ENCODE data around the gene PPP1R11. TPM values are rescaled to one million over a fixed set of nuclear protein-coding genes. Genes with fewer than 3 reads are reported as not detected.

Gene PPP1R11
- total RNA-seq, 4 donors from 2014 or later = 7.9 to 47.9 (median 23.3) TPM

- Histone ChIP-seq H3K27me3 (no peaks in the 10 kb centered on the region), H3K4me1 (peaks cover 2 to 8% of the 10 kb centered on the region in 2 donors), H3K27ac (peak overlapping the region; percentile 81 to 87), H3K4me3 (peak overlapping the region; percentile 41 to 79), H3K36me3 (no peaks in the 10 kb centered on the region), H3K9me3 (no peaks in the 10 kb centered on the region)
- intact Hi-C loops (cut with DNase I; ENCODE audit: low total_unique reads) = no loop called here
- no peak for DNase-seq
- TF ChIP-seq POLR2A (IDR thresholded peaks at IDR 0.05) (no peak), CTCF (IDR thresholded peaks at IDR 0.05) (no peak)
These were observed 916 bp upstream of the PPP1R11 start for GRCh38 chr6:30066082-30066481.

- Histone ChIP-seq H3K27me3 (peaks cover under 1 to 3% of the 10 kb centered on the region in 2 donors), H3K4me3 (peak overlapping the region; percentile 63 to 79), H3K9me3 (no peaks in the 10 kb centered on the region), H3K4me1 (peaks cover 7 to 8% of the 10 kb centered on the region in 2 donors), H3K36me3 (no peaks in the 10 kb centered on the region), H3K27ac (peak overlapping the region; percentile 87 to 89)
- intact Hi-C loops (cut with DNase I; ENCODE audit: low total_unique reads) = no loop called here
- no peak for DNase-seq
- no peak for TF ChIP-seq CTCF (IDR thresholded peaks at IDR 0.05)
- TF ChIP-seq POLR2A (IDR thresholded peaks at IDR 0.05) = no peak
These were observed 602 bp downstream of the PPP1R11 start for GRCh38 chr6:30067460-30068139.

- intact Hi-C loops (cut with DNase I; ENCODE audit: low total_unique reads) = no loop called here
- DNase-seq = no peak
- no peak overlapping the region for H3K4me3 ChIP-seq
- no peak for TF ChIP-seq POLR2A (IDR thresholded peaks at IDR 0.05)
- no peak for TF ChIP-seq CTCF (IDR thresholded peaks at IDR 0.05)
- H3K27me3 ChIP-seq = peaks cover 12 to 20% of the 10 kb centered on the region in 2 donors
- no peaks in the 10 kb centered on the region for H3K9me3 ChIP-seq
- peaks cover 8 to 20% of the 10 kb centered on the region in 2 donors for H3K4me1 ChIP-seq
- H3K36me3 ChIP-seq = no peaks in the 10 kb centered on the region
- no peak overlapping the region for H3K27ac ChIP-seq
These were observed 4.3 kb downstream of the PPP1R11 start for GRCh38 chr6:30071081-30071818.

GRCh38 chr6:30071858-30072257 lies 4.9 kb downstream of the PPP1R11 start:
- Histone ChIP-seq H3K27ac (no peak overlapping the region), H3K9me3 (no peaks in the 10 kb centered on the region), H3K36me3 (no peaks in the 10 kb centered on the region), H3K4me1 (peaks cover 8 to 20% of the 10 kb centered on the region in 2 donors), H3K4me3 (no peak overlapping the region), H3K27me3 (peaks cover 12 to 20% of the 10 kb centered on the region in 2 donors)
- TF ChIP-seq CTCF (IDR thresholded peaks at IDR 0.05) (no peak), POLR2A (IDR thresholded peaks at IDR 0.05) (no peak)
- intact Hi-C loops (cut with DNase I; ENCODE audit: low total_unique reads) = no loop called here
- DNase-seq = no peak
